GM13977 (cell line): ENCODE measurements around the gene EIF3M.

Experiments
- DNase-seq: peaks from one replicate; pipeline ENCODE4 v3.0.0; 2012; ENCODE audit warnings: low spot score
- CTCF ChIP-seq: IDR thresholded peaks from 2 replicates; pipeline ENCODE4 v1.5.1; 2012; ENCODE audit warnings: mild to moderate bottlenecking, control low read depth; ENCODE audit not compliant: insufficient read depth; ENCODE audit errors: extremely low read depth, missing control alignments
- in situ Hi-C: fragments of 300-500 bp; cut with MboI; formaldehyde crosslinking; loops from one replicate; pipeline ENCODE4 v1.12.0; 2022; ENCODE audit warnings: low sequenced_read_pairs, low pct_unique_long_range_greater_than_20kb, mixed read lengths, inconsistent platforms; ENCODE audit not compliant: unreplicated experiment

The EIF3M gene

DNA sequence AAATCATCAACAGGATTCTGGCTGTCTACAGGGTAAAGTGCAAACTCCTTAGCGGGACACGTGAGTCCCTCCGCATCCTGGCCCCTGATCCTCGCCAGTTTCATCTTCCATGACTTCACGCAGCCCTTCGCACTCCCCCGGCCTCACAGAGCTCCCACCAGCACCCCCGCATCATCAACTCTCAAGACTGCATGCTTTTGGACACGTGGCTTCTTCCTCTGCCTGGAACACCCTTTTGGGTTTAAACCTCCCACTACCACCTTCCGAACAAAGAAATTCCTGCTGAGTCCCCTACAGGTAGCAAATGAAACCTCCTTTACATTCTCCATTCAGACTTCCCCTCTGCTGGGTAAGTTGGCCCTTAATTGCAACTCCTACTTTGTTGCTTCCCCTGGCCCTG lies 12.6 kb upstream of the EIF3M start:
- no peak for DNase-seq

DNA sequence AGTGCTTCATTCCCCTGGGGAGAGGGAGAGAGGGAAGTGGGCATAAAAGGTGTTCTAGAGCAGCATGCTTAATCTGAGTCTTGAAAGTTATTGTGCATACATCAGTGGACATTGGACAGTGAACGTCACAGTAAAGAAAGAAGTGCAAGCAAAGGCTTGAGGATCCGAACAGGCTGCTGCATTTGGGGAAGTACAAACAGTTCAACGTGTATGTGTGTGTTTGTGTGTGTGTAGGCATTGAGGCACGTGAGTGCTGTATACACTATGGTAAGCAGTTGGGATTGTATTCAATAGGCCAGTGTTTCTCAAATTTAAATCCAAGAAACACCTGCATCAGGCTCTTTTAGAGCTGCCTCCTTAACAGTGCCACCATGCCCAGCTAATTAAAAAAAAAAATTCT lies 10.4 kb upstream of the EIF3M start:
- no peak for TF ChIP-seq CTCF

More for the DNA sequence above, 12.6 kb upstream of the EIF3M start:
- no peak for TF ChIP-seq CTCF
- in situ Hi-C loops: no loop called here

GRCh38 chr11:32574421-32574820 lies 9.2 kb upstream of the EIF3M start:
- no peak for DNase-seq
- in situ Hi-C loops: no loop called here
- TF ChIP-seq CTCF: no peak

More for the DNA sequence above, 10.4 kb upstream of the EIF3M start:
- DNase-seq: no peak
- in situ Hi-C loops: no loop called here

DNA sequence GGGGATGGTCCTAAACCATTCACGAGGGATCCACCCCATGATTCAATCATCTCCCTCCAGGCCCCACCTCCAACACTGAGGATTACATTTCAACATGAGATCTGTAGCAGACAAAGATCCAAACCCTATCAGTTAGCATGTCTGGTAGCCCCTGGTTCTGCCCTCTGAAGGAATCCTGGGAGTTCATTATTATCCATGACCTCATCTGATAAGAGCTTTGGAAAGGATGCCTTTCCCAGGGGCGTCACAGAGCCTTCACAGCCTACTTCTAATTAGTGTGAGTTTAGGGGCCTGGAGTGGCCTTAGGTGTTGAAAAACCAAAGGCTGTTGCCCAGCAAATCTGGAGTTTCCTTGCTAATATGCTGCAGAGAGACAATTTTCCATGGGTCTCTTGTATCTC lies 8.6 kb upstream of the EIF3M start:
- in situ Hi-C loops: no loop called here
- no peak for TF ChIP-seq CTCF

DNA sequence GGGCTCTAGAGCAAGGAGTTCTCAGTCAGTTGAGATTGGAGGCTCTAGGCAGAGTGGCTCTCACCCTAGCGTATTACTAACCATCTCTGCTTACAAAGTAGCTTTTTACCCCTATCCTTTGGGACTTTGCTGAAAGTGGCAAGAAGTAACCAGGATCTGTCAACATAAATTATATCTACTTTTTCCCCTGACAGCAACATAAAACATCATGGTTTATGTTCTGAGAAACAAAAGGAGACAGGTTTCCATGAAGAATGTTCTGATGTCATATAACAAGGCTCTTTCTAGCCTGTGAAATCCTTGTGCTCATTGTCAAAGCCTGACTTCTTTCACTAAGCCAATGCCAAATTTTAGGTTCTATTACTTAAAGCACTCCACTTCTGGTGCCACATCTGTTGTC lies 7.2 kb upstream of the EIF3M start:
- DNase-seq: no peak
- in situ Hi-C loops: no loop called here
- TF ChIP-seq CTCF: no peak

More for the DNA sequence above, 8.6 kb upstream of the EIF3M start:
- no peak for DNase-seq

- TF ChIP-seq CTCF: no peak
- DNase-seq: no peak
- in situ Hi-C loops: no loop called here
Measured at GRCh38 chr11:32580967-32581366, 2.7 kb upstream of the EIF3M start.

GRCh38 chr11:32581556-32581955 lies 2.1 kb upstream of the EIF3M start:
- DNase-seq: no peak
- in situ Hi-C loops: no loop called here
- no peak for TF ChIP-seq CTCF
